ENCODE results near the gene PRKAB1. TPM values are rescaled to one million over a fixed set of nuclear protein-coding genes. Genes with fewer than 3 reads are reported as not detected.

The PRKAB1 gene
- total RNA-seq, 1 donor, result 10.2 TPM

- H3K4me1 ChIP-seq (ENCODE audit: insufficient read depth, low read length), result peaks cover 45% of the 10 kb centered on the region
- no peaks in the 10 kb centered on the region for H3K27me3 ChIP-seq (ENCODE audit: insufficient read depth, low read length)
- H3K4me3 ChIP-seq (ENCODE audit: low read length), result no peak overlapping the region
- H3K9me3 ChIP-seq (ENCODE audit: low read depth, low read length), result no peaks in the 10 kb centered on the region
Measured at GRCh38 chr12:119672194-119672593, 4.3 kb downstream of the PRKAB1 start.

- Histone ChIP-seq H3K4me1 (ENCODE audit: insufficient read depth, low read length) (peaks cover 38% of the 10 kb centered on the region), H3K4me3 (ENCODE audit: low read length) (no peak overlapping the region), H3K9me3 (ENCODE audit: low read depth, low read length) (no peaks in the 10 kb centered on the region), H3K27me3 (ENCODE audit: insufficient read depth, low read length) (no peaks in the 10 kb centered on the region)
Measured at GRCh38 chr12:119673634-119674033, 5.7 kb downstream of the PRKAB1 start.

GRCh38 chr12:119674560-119674959 lies 6.6 kb downstream of the PRKAB1 start:
- H3K4me1 ChIP-seq (ENCODE audit: insufficient read depth, low read length), result peaks cover 30% of the 10 kb centered on the region
- H3K27me3 ChIP-seq (ENCODE audit: insufficient read depth, low read length), result no peaks in the 10 kb centered on the region

GRCh38 chr12:119676022-119676421 lies 8.1 kb downstream of the PRKAB1 start:
- H3K4me3 ChIP-seq (ENCODE audit: low read length), result no peak overlapping the region
- no peaks in the 10 kb centered on the region for H3K9me3 ChIP-seq (ENCODE audit: low read depth, low read length)
- peaks cover 21% of the 10 kb centered on the region for H3K4me1 ChIP-seq (ENCODE audit: insufficient read depth, low read length)
- no peaks in the 10 kb centered on the region for H3K27me3 ChIP-seq (ENCODE audit: insufficient read depth, low read length)

More at GRCh38 chr12:119674560-119674959, 6.6 kb downstream of the PRKAB1 start:
- Histone ChIP-seq H3K9me3 (ENCODE audit: low read depth, low read length) (no peaks in the 10 kb centered on the region), H3K4me3 (ENCODE audit: low read length) (no peak overlapping the region)

GRCh38 chr12:119676573-119676972 lies 8.6 kb downstream of the PRKAB1 start:
- Histone ChIP-seq H3K4me3 (ENCODE audit: low read length) (no peak overlapping the region), H3K9me3 (ENCODE audit: low read depth, low read length) (no peaks in the 10 kb centered on the region), H3K4me1 (ENCODE audit: insufficient read depth, low read length) (peaks cover 21% of the 10 kb centered on the region), H3K27me3 (ENCODE audit: insufficient read depth, low read length) (no peaks in the 10 kb centered on the region)

- Histone ChIP-seq H3K27me3 (ENCODE audit: insufficient read depth, low read length) (no peaks in the 10 kb centered on the region), H3K4me1 (ENCODE audit: insufficient read depth, low read length) (peaks cover 27% of the 10 kb centered on the region), H3K9me3 (ENCODE audit: low read depth, low read length) (no peaks in the 10 kb centered on the region), H3K4me3 (ENCODE audit: low read length) (no peak overlapping the region)
Measured at GRCh38 chr12:119678459-119678858, 10.5 kb downstream of the PRKAB1 start.

- no peaks in the 10 kb centered on the region for H3K9me3 ChIP-seq (ENCODE audit: low read depth, low read length)
- H3K4me1 ChIP-seq (ENCODE audit: insufficient read depth, low read length), result peaks cover 21% of the 10 kb centered on the region
- no peaks in the 10 kb centered on the region for H3K27me3 ChIP-seq (ENCODE audit: insufficient read depth, low read length)
- H3K4me3 ChIP-seq (ENCODE audit: low read length), result no peak overlapping the region
Measured at GRCh38 chr12:119679081-119679480, 11.1 kb downstream of the PRKAB1 start.

- Histone ChIP-seq H3K4me1 (ENCODE audit: insufficient read depth, low read length) (peaks cover 21% of the 10 kb centered on the region), H3K4me3 (ENCODE audit: low read length) (no peak overlapping the region), H3K27me3 (ENCODE audit: insufficient read depth, low read length) (no peaks in the 10 kb centered on the region), H3K9me3 (ENCODE audit: low read depth, low read length) (no peaks in the 10 kb centered on the region)
Measured at GRCh38 chr12:119679490-119679889, 11.6 kb downstream of the PRKAB1 start.

GRCh38 chr12:119681111-119681510 lies 13.2 kb downstream of the PRKAB1 start:
- Histone ChIP-seq H3K27me3 (ENCODE audit: insufficient read depth, low read length) (no peaks in the 10 kb centered on the region), H3K4me3 (ENCODE audit: low read length) (no peak overlapping the region), H3K9me3 (ENCODE audit: low read depth, low read length) (no peaks in the 10 kb centered on the region), H3K4me1 (ENCODE audit: insufficient read depth, low read length) (peaks cover 17% of the 10 kb centered on the region)

GRCh38 chr12:119681728-119682638 lies 14.1 kb downstream of the PRKAB1 start:
- no peak overlapping the region for H3K4me3 ChIP-seq (ENCODE audit: low read length)
- H3K4me1 ChIP-seq (ENCODE audit: insufficient read depth, low read length), result peaks cover 17% of the 10 kb centered on the region
- no peaks in the 10 kb centered on the region for H3K9me3 ChIP-seq (ENCODE audit: low read depth, low read length)
- H3K27me3 ChIP-seq (ENCODE audit: insufficient read depth, low read length), result no peaks in the 10 kb centered on the region

- Histone ChIP-seq H3K4me1 (ENCODE audit: insufficient read depth, low read length) (peaks cover 17% of the 10 kb centered on the region), H3K4me3 (ENCODE audit: low read length) (no peak overlapping the region), H3K27me3 (ENCODE audit: insufficient read depth, low read length) (no peaks in the 10 kb centered on the region), H3K9me3 (ENCODE audit: low read depth, low read length) (no peaks in the 10 kb centered on the region)
Measured at GRCh38 chr12:119682639-119683252, 14.8 kb downstream of the PRKAB1 start.

GRCh38 chr12:119683413-119683812 lies 15.5 kb downstream of the PRKAB1 start:
- H3K4me1 ChIP-seq (ENCODE audit: insufficient read depth, low read length), result peaks cover 17% of the 10 kb centered on the region
- no peaks in the 10 kb centered on the region for H3K27me3 ChIP-seq (ENCODE audit: insufficient read depth, low read length)
- no peaks in the 10 kb centered on the region for H3K9me3 ChIP-seq (ENCODE audit: low read depth, low read length)
- H3K4me3 ChIP-seq (ENCODE audit: low read length), result no peak overlapping the region

- Histone ChIP-seq H3K4me3 (ENCODE audit: low read length) (no peak overlapping the region), H3K9me3 (ENCODE audit: low read depth, low read length) (no peaks in the 10 kb centered on the region), H3K4me1 (ENCODE audit: insufficient read depth, low read length) (peaks cover 17% of the 10 kb centered on the region), H3K27me3 (ENCODE audit: insufficient read depth, low read length) (no peaks in the 10 kb centered on the region)
Measured at GRCh38 chr12:119683816-119684215, 15.9 kb downstream of the PRKAB1 start.

GRCh38 chr12:119684711-119685369 lies 16.9 kb downstream of the PRKAB1 start:
- Histone ChIP-seq H3K9me3 (ENCODE audit: low read depth, low read length) (no peaks in the 10 kb centered on the region), H3K27me3 (ENCODE audit: insufficient read depth, low read length) (no peaks in the 10 kb centered on the region), H3K4me1 (ENCODE audit: insufficient read depth, low read length) (peaks cover 17% of the 10 kb centered on the region), H3K4me3 (ENCODE audit: low read length) (no peak overlapping the region)

- Histone ChIP-seq H3K4me1 (ENCODE audit: insufficient read depth, low read length) (peaks cover 17% of the 10 kb centered on the region), H3K27me3 (ENCODE audit: insufficient read depth, low read length) (no peaks in the 10 kb centered on the region), H3K4me3 (ENCODE audit: low read length) (no peak overlapping the region), H3K9me3 (ENCODE audit: low read depth, low read length) (no peaks in the 10 kb centered on the region)
Measured at GRCh38 chr12:119685375-119685774, 17.4 kb downstream of the PRKAB1 start.

Data from mononuclear cell (primary cell).